WTC11 (cell line): ENCODE results near the gene LZTR1. TPM values are rescaled to one million over a fixed set of nuclear protein-coding genes. Genes with fewer than 3 reads are reported as not detected.

Experiments used
- ATAC-seq: fragments of 200-7000 bp; cut with Tn5 transposase; 2 replicates; pipeline ENCODE4 v1.10.0; 2021; ENCODE audit warnings: mild to moderate bottlenecking, moderate library complexity
- CTCF ChIA-PET: fragments of 300-600 bp; sonication (Branson Sonifier 250); formaldehyde crosslinking; loops from one replicate; lab custom pipeline; 2021; ENCODE audit warnings: antibody characterized with exemption; lab: Charles Lee
- POLR2A ChIA-PET: fragments of 350-600 bp; sonication (Branson Sonifier 250); formaldehyde crosslinking; loops from one replicate; lab custom pipeline; 2021; ENCODE audit warnings: antibody characterized with exemption; lab: Charles Lee
- DNase-seq: peaks from one replicate; pipeline ENCODE4 v3.0.0; 2021; ENCODE audit warnings: low spot score
- H3K27ac Mint-ChIP-seq: 2 replicates; pipeline ENCODE4 v1.8.0; 2021; ENCODE audit warnings: mixed read lengths
- H3K27me3 Mint-ChIP-seq: 2 replicates; pipeline ENCODE4 v1.8.0; 2021; ENCODE audit warnings: low read depth, mild to moderate bottlenecking, moderate library complexity, mixed read lengths
- H3K36me3 Mint-ChIP-seq: 2 replicates; pipeline ENCODE4 v1.8.0; 2021; ENCODE audit warnings: mixed read lengths
- H3K4me1 Mint-ChIP-seq: 2 replicates; pipeline ENCODE4 v1.8.0; 2022; ENCODE audit warnings: mixed read lengths
- H3K4me3 Mint-ChIP-seq: 2 replicates; pipeline ENCODE4 v1.8.0; 2021; ENCODE audit warnings: mild to moderate bottlenecking, moderate library complexity, mixed read lengths
- H3K9me3 Mint-ChIP-seq: 2 replicates; pipeline ENCODE4 v1.8.0; 2021; ENCODE audit warnings: mixed read lengths
- FOXK1 ChIP-seq: sonication (generic); formaldehyde crosslinking; IDR thresholded peaks from 2 replicates; pipeline ENCODE4 v1.8.0; 2022; ENCODE audit warnings: mild to moderate bottlenecking, moderate library complexity, missing genetic modification reagents
- GTF2I ChIP-seq: fragments of 250-450 bp; sonication (Bioruptor Pico); conservative IDR thresholded peaks from 2 replicates; pipeline ENCODE4 v1.4.0; 2021; ENCODE audit warnings: mild to moderate bottlenecking
- HMGA2 ChIP-seq: fragments of 250-450 bp; sonication (Bioruptor Pico); IDR thresholded peaks from 2 replicates; pipeline ENCODE4 v1.4.0; 2021; ENCODE audit warnings: mild to moderate bottlenecking, moderate library complexity
- NFATC4 ChIP-seq: fragments of 250-450 bp; sonication (Bioruptor Pico); IDR thresholded peaks from 2 replicates; pipeline ENCODE4 v1.9.0; 2021; ENCODE audit warnings: mild to moderate bottlenecking
- NFYB ChIP-seq: sonication (generic); formaldehyde crosslinking; conservative IDR thresholded peaks from 2 replicates; pipeline ENCODE4 v1.8.0; 2022; ENCODE audit warnings: low read depth, missing genetic modification reagents
- SP1 ChIP-seq: sonication (generic); formaldehyde crosslinking; conservative IDR thresholded peaks from 2 replicates; pipeline ENCODE4 v1.8.1; 2022; ENCODE audit warnings: missing genetic modification reagents
- ZNF317 ChIP-seq: sonication (generic); formaldehyde crosslinking; IDR thresholded peaks from 2 replicates; pipeline ENCODE4 v1.8.1; 2023; ENCODE audit warnings: low read depth, mild to moderate bottlenecking, moderate library complexity, missing genetic modification reagents, borderline replicate concordance
- ZNF396 ChIP-seq: fragments of 250-450 bp; sonication (Bioruptor Pico); IDR thresholded peaks from 2 replicates; pipeline ENCODE4 v1.8.0; 2021; ENCODE audit warnings: mild to moderate bottlenecking, moderate library complexity, borderline replicate concordance
- ZNF671 ChIP-seq: fragments of 250-450 bp; sonication (Bioruptor Pico); IDR thresholded peaks from 2 replicates; pipeline ENCODE4 v1.8.0; 2021; ENCODE audit warnings: mild to moderate bottlenecking
- total RNA-seq: library from RNA; stranded (reverse); gene quantifications from 3 replicates; pipeline ENCODE4 v1.2.3, GENCODE V29; 2021
- TF ChIP-seq, protein P1 (sequence below): fragments of 250-450 bp; sonication (Bioruptor Pico); IDR thresholded peaks from 2 replicates; pipeline ENCODE4 v1.9.0; 2021; ENCODE audit warnings: mild to moderate bottlenecking, borderline replicate concordance
- TF ChIP-seq, protein P2 (sequence below): sonication (generic); formaldehyde crosslinking; IDR thresholded peaks from 2 replicates; pipeline ENCODE4 v1.8.0; 2022; ENCODE audit warnings: mild to moderate bottlenecking, missing genetic modification reagents
- TF ChIP-seq, protein P3 (sequence below): sonication (generic); formaldehyde crosslinking; IDR thresholded peaks from 2 replicates; pipeline ENCODE4 v1.8.1; 2022; ENCODE audit warnings: mild to moderate bottlenecking, moderate library complexity, missing genetic modification reagents
- TF ChIP-seq, protein P4 (sequence below): sonication (generic); formaldehyde crosslinking; IDR thresholded peaks from 2 replicates; pipeline ENCODE4 v1.8.1; 2023; ENCODE audit warnings: mild to moderate bottlenecking, missing genetic modification reagents, moderate library complexity
- TF ChIP-seq, protein P5 (sequence below): fragments of 250-450 bp; sonication (Bioruptor Pico); IDR thresholded peaks from 2 replicates; pipeline ENCODE4 v1.9.0; 2021; ENCODE audit warnings: moderate library complexity, mild to moderate bottlenecking, inconsistent platforms, borderline replicate concordance
- TF ChIP-seq, protein P6 (sequence below): fragments of 250-450 bp; sonication (Bioruptor Pico); IDR thresholded peaks from 2 replicates; pipeline ENCODE4 v1.8.0; 2021; ENCODE audit warnings: mild to moderate bottlenecking
- TF ChIP-seq, protein P7 (sequence below): sonication (generic); formaldehyde crosslinking; IDR thresholded peaks from 2 replicates; pipeline ENCODE4 v1.8.1; 2023; ENCODE audit warnings: mild to moderate bottlenecking, missing genetic modification reagents
- TF ChIP-seq, protein P8 (sequence below): sonication (generic); formaldehyde crosslinking; IDR thresholded peaks from 2 replicates; pipeline ENCODE4 v1.8.1; 2022; ENCODE audit warnings: low read depth, mild to moderate bottlenecking, moderate library complexity, missing genetic modification reagents, borderline replicate concordance
- TF ChIP-seq, protein P9 (sequence below): fragments of 200-600 bp; IDR thresholded peaks from 2 replicates; pipeline ENCODE4 v1.8.0; 2022; ENCODE audit warnings: antibody characterized with exemption

The LZTR1 gene
- total RNA-seq, 1 experiment from 2014 or later, result 38.3 TPM

DNA sequence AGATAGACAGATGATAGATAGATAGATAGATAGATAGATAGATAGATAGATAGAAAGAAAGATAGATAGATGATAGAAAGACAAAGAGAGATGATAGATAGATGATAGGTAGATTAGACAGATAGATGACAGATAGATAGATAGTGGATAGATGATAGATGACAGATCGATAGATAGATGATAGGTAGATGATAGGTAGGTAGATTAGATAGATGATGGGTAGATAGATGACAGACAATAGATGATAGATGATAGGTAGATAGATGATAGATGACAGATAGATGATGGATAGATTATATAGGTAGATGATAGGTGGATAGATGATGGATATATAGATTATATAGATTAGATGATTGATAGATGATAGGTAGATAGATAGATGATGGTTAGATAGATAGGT lies 4.3 kb downstream of the LZTR1 start (continued):
- TF ChIP-seq, protein P1, sequence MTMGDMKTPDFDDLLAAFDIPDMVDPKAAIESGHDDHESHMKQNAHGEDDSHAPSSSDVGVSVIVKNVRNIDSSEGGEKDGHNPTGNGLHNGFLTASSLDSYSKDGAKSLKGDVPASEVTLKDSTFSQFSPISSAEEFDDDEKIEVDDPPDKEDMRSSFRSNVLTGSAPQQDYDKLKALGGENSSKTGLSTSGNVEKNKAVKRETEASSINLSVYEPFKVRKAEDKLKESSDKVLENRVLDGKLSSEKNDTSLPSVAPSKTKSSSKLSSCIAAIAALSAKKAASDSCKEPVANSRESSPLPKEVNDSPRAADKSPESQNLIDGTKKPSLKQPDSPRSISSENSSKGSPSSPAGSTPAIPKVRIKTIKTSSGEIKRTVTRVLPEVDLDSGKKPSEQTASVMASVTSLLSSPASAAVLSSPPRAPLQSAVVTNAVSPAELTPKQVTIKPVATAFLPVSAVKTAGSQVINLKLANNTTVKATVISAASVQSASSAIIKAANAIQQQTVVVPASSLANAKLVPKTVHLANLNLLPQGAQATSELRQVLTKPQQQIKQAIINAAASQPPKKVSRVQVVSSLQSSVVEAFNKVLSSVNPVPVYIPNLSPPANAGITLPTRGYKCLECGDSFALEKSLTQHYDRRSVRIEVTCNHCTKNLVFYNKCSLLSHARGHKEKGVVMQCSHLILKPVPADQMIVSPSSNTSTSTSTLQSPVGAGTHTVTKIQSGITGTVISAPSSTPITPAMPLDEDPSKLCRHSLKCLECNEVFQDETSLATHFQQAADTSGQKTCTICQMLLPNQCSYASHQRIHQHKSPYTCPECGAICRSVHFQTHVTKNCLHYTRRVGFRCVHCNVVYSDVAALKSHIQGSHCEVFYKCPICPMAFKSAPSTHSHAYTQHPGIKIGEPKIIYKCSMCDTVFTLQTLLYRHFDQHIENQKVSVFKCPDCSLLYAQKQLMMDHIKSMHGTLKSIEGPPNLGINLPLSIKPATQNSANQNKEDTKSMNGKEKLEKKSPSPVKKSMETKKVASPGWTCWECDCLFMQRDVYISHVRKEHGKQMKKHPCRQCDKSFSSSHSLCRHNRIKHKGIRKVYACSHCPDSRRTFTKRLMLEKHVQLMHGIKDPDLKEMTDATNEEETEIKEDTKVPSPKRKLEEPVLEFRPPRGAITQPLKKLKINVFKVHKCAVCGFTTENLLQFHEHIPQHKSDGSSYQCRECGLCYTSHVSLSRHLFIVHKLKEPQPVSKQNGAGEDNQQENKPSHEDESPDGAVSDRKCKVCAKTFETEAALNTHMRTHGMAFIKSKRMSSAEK (CRISPR knock-in tag), result no peak
- no peak for TF ChIP-seq ZNF396 (CRISPR knock-in tag)
- TF ChIP-seq, protein P2, sequence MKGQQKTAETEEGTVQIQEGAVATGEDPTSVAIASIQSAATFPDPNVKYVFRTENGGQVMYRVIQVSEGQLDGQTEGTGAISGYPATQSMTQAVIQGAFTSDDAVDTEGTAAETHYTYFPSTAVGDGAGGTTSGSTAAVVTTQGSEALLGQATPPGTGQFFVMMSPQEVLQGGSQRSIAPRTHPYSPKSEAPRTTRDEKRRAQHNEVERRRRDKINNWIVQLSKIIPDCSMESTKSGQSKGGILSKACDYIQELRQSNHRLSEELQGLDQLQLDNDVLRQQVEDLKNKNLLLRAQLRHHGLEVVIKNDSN (CRISPR knock-in tag), result no peak
- TF ChIP-seq, protein P3, sequence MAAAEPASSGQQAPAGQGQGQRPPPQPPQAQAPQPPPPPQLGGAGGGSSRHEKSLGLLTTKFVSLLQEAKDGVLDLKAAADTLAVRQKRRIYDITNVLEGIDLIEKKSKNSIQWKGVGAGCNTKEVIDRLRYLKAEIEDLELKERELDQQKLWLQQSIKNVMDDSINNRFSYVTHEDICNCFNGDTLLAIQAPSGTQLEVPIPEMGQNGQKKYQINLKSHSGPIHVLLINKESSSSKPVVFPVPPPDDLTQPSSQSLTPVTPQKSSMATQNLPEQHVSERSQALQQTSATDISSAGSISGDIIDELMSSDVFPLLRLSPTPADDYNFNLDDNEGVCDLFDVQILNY (CRISPR knock-in tag), result no peak
- TF ChIP-seq, protein P4, sequence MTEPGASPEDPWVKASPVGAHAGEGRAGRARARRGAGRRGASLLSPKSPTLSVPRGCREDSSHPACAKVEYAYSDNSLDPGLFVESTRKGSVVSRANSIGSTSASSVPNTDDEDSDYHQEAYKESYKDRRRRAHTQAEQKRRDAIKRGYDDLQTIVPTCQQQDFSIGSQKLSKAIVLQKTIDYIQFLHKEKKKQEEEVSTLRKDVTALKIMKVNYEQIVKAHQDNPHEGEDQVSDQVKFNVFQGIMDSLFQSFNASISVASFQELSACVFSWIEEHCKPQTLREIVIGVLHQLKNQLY (CRISPR knock-in tag), result no peak
- TF ChIP-seq ZNF317 (CRISPR knock-in tag), result no peak

DNA sequence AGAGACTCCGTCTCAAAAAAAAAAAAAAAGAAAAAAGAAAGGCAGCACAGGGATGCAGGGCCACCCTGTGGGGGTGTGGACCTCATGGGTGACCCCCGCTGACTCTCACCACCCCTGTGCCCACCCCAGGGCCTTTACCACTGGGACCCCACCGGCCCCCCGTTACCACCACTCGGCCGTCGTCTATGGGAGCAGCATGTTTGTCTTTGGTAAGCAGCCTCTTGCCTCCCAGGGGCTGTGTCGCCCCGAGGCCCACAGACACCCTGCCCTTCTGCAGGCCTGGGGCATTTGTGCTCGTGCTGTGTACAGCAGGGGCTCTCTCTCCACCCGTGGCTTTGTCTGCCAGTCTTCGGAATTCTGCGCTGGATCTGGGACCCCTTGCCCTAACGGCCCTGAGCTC lies 5.3 kb downstream of the LZTR1 start:
- no peaks in the 10 kb centered on the region for H3K9me3 Mint-ChIP-seq
- no peak for TF ChIP-seq NFYB (CRISPR knock-in tag)
- peaks cover 6% of the 10 kb centered on the region for H3K4me1 Mint-ChIP-seq
- H3K36me3 Mint-ChIP-seq, result peaks cover 19% of the 10 kb centered on the region
- no peak overlapping the region for H3K27ac Mint-ChIP-seq
- ChIA-PET POLR2A (no interaction called here), CTCF (no interaction called here)
- DNase-seq (no peak), ATAC-seq (no peak)
- H3K4me3 Mint-ChIP-seq, result no peak overlapping the region
- H3K27me3 Mint-ChIP-seq, result peaks cover 3% of the 10 kb centered on the region

DNA sequence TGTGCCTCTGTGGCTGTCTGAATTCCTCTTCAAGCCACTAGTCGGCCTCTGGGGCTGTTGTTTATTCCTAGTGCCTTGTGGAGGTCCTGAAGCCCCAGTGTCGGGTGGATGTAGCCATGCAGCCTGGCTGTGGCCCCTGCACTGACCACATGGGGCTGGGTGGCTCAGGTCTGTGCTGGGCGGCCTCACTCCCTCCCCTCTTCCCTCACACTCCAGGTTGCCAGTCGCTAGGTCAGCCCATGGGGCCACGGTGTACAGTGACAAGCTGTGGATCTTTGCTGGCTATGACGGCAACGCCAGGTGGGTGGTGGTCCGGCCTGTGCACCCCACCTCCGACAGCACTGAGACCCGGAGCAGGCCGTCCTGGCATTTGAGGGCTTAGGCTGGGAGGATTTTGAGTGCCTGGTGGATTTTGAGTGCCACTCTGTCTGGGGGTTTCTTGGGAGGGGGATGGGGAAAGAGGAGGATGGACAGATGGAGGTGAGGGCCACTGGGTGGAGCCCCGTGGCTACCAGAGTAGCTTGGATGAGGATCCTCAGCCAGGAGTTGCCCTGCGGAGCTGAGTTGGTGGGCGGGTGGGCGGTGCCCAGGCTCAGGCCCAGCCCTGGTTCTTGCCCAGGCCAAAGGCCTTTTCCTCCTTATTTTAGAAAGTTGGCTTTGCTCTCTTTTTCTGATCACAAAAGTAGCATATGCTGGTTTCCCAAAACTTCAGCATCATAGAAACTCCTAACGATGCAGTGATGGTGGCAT lies 6.7 kb downstream of the LZTR1 start:
- POLR2A ChIA-PET, result no interaction called here

More for the DNA sequence above, 6.7 kb downstream of the LZTR1 start:
- Mint-ChIP-seq H3K27me3 (no peaks in the 10 kb centered on the region; the same call in 1 of the 2 replicates), H3K27ac (no peak overlapping the region), H3K4me3 (no peak overlapping the region), H3K9me3 (no peaks in the 10 kb centered on the region), H3K36me3 (peaks cover 18% of the 10 kb centered on the region), H3K4me1 (no peaks in the 10 kb centered on the region)
- CTCF ChIA-PET, result interaction anchor here (0.7 to 2.6 kb wide), 3 partner anchors 28 to 103 kb away, joined by 3 to 8 read pairs (median 3); no protein-coding TSS in a partner anchor
- ATAC-seq (peak; percentile 64), DNase-seq (no peak)
- TF ChIP-seq, protein P5, sequence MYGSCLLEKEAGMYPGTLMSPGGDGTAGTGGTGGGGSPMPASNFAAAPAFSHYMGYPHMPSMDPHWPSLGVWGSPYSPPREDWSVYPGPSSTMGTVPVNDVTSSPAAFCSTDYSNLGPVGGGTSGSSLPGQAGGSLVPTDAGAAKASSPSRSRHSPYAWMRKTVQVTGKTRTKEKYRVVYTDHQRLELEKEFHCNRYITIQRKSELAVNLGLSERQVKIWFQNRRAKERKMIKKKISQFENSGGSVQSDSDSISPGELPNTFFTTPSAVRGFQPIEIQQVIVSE (CRISPR knock-in tag), result no peak
- TF ChIP-seq NFATC4 (no peak), HMGA2 (CRISPR knock-in tag) (no peak), SP1 (CRISPR knock-in tag) (no peak), FOXK1 (CRISPR knock-in tag) (no peak), GTF2I (no peak), ZNF671 (CRISPR knock-in tag) (no peak)
- TF ChIP-seq, protein P6, sequence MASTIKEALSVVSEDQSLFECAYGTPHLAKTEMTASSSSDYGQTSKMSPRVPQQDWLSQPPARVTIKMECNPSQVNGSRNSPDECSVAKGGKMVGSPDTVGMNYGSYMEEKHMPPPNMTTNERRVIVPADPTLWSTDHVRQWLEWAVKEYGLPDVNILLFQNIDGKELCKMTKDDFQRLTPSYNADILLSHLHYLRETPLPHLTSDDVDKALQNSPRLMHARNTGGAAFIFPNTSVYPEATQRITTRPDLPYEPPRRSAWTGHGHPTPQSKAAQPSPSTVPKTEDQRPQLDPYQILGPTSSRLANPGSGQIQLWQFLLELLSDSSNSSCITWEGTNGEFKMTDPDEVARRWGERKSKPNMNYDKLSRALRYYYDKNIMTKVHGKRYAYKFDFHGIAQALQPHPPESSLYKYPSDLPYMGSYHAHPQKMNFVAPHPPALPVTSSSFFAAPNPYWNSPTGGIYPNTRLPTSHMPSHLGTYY (CRISPR knock-in tag), result no peak
- TF ChIP-seq, protein P7, sequence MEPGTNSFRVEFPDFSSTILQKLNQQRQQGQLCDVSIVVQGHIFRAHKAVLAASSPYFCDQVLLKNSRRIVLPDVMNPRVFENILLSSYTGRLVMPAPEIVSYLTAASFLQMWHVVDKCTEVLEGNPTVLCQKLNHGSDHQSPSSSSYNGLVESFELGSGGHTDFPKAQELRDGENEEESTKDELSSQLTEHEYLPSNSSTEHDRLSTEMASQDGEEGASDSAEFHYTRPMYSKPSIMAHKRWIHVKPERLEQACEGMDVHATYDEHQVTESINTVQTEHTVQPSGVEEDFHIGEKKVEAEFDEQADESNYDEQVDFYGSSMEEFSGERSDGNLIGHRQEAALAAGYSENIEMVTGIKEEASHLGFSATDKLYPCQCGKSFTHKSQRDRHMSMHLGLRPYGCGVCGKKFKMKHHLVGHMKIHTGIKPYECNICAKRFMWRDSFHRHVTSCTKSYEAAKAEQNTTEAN, result no peak
- TF ChIP-seq, protein P8, sequence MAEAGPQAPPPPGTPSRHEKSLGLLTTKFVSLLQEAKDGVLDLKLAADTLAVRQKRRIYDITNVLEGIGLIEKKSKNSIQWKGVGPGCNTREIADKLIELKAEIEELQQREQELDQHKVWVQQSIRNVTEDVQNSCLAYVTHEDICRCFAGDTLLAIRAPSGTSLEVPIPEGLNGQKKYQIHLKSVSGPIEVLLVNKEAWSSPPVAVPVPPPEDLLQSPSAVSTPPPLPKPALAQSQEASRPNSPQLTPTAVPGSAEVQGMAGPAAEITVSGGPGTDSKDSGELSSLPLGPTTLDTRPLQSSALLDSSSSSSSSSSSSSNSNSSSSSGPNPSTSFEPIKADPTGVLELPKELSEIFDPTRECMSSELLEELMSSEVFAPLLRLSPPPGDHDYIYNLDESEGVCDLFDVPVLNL (CRISPR knock-in tag), result no peak
- TF ChIP-seq, protein P9, sequence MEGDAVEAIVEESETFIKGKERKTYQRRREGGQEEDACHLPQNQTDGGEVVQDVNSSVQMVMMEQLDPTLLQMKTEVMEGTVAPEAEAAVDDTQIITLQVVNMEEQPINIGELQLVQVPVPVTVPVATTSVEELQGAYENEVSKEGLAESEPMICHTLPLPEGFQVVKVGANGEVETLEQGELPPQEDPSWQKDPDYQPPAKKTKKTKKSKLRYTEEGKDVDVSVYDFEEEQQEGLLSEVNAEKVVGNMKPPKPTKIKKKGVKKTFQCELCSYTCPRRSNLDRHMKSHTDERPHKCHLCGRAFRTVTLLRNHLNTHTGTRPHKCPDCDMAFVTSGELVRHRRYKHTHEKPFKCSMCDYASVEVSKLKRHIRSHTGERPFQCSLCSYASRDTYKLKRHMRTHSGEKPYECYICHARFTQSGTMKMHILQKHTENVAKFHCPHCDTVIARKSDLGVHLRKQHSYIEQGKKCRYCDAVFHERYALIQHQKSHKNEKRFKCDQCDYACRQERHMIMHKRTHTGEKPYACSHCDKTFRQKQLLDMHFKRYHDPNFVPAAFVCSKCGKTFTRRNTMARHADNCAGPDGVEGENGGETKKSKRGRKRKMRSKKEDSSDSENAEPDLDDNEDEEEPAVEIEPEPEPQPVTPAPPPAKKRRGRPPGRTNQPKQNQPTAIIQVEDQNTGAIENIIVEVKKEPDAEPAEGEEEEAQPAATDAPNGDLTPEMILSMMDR, result no peak
